Thymus (tissue), 11 donors: Measurements from ENCODE around the gene ZDHHC13. TPM values are rescaled to one million over a fixed set of nuclear protein-coding genes. Genes with fewer than 3 reads are reported as not detected.

Experiments
- DNase-seq, 9 donors: peaks; one replicate each; pipeline ENCODE4 v3.0.0-alpha.2; 2013; ENCODE audit warnings: low spot score in 9 of 9, low read depth in 6 of 9, missing footprints in 1 of 9
- H3K27ac ChIP-seq, 2 donors: one replicate each; pipeline ENCODE4 v1.5.1; 2013; ENCODE audit warnings: control low read depth in 1 of 2, low read depth in 1 of 2, low read length in 1 of 2, mild to moderate bottlenecking in 1 of 2, moderate library complexity in 1 of 2
- H3K27me3 ChIP-seq, 2 donors: one replicate each; pipeline ENCODE4 v1.5.1; 2013; ENCODE audit warnings: low read length in 1 of 2; ENCODE audit not compliant: control insufficient read depth in 2 of 2, insufficient read depth in 1 of 2
- H3K36me3 ChIP-seq, 2 donors: one replicate each; pipeline ENCODE4 v1.5.1; 2013; ENCODE audit warnings: low read length in 1 of 2, mild to moderate bottlenecking in 1 of 2, moderate library complexity in 1 of 2; ENCODE audit not compliant: control insufficient read depth in 2 of 2, insufficient read depth in 2 of 2
- H3K4me1 ChIP-seq, 2 donors: one replicate each; pipeline ENCODE4 v1.5.1; 2013; ENCODE audit warnings: low read length in 2 of 2; ENCODE audit not compliant: control insufficient read depth in 2 of 2, insufficient read depth in 2 of 2
- H3K4me3 ChIP-seq, 2 donors: one replicate each; pipeline ENCODE4 v1.5.1; 2013; ENCODE audit warnings: low read length in 2 of 2, control low read depth in 1 of 2, mild to moderate bottlenecking in 1 of 2
- H3K9me3 ChIP-seq, 2 donors: one replicate each; pipeline ENCODE4 v1.5.1; 2013; ENCODE audit warnings: low read length in 1 of 2, mild to moderate bottlenecking in 1 of 2; ENCODE audit not compliant: control insufficient read depth in 2 of 2, insufficient read depth in 1 of 2
- WGBS: extraction: QIAGEN DNeasy Blood & Tissue Kit; methylation state at CpG from one replicate; pipeline ENCODE4 v1.1.7; 2013; 5-methylcytosine and 5-hydroxymethylcytosine counted together
- polyA plus RNA-seq: library from polyadenylated mRNA; stranded (reverse); fragments of 200-250 nt; gene quantifications from one replicate; pipeline ENCODE4 v1.2.3, GENCODE V29; 2013
- total RNA-seq: library from RNA; stranded (reverse); fragments of 120-200 nt; gene quantifications from one replicate; pipeline ENCODE4 v1.2.4, GENCODE V29; 2013
- donor health status: healthy.

The ZDHHC13 gene
- total and polyA plus RNA-seq, 2 donors = 15.7 to 23.6 TPM

- WGBS = 99% methylated on average over 2 of the region's 2 CpGs
- Histone ChIP-seq H3K27ac (no peak overlapping the region), H3K36me3 (no peaks in the 10 kb centered on the region), H3K4me1 (no peaks in the 10 kb centered on the region), H3K9me3 (no peaks in the 10 kb centered on the region), H3K27me3 (no peaks in the 10 kb centered on the region), H3K4me3 (no peak overlapping the region)
- no peak for DNase-seq
These were observed 24.1 kb upstream of the ZDHHC13 start for GRCh38 chr11:19092850-19093249.

GRCh38 chr11:19093976-19094375, 23.0 kb upstream of the ZDHHC13 start:
- no peaks in the 10 kb centered on the region for H3K36me3 ChIP-seq
- no peak overlapping the region for H3K4me3 ChIP-seq
- H3K27ac ChIP-seq = no peak overlapping the region
- no peak for DNase-seq
- no peaks in the 10 kb centered on the region for H3K27me3 ChIP-seq
- 77% methylated on average over 4 of the region's 4 CpGs for WGBS
- H3K4me1 ChIP-seq = no peaks in the 10 kb centered on the region
- no peaks in the 10 kb centered on the region for H3K9me3 ChIP-seq

GRCh38 chr11:19094859-19095258, 22.1 kb upstream of the ZDHHC13 start:
- Histone ChIP-seq H3K27me3 (no peaks in the 10 kb centered on the region), H3K36me3 (no peaks in the 10 kb centered on the region), H3K9me3 (no peaks in the 10 kb centered on the region), H3K4me1 (no peaks in the 10 kb centered on the region), H3K4me3 (no peak overlapping the region), H3K27ac (no peak overlapping the region)
- no peak for DNase-seq
- 79% methylated on average over 2 of the region's 2 CpGs for WGBS

- DNase-seq = no peak
- no peaks in the 10 kb centered on the region for H3K36me3 ChIP-seq
- H3K4me3 ChIP-seq = no peak overlapping the region
- H3K4me1 ChIP-seq = no peaks in the 10 kb centered on the region
- WGBS = 95% methylated on average over 3 of the region's 3 CpGs
- H3K9me3 ChIP-seq = no peaks in the 10 kb centered on the region
- no peak overlapping the region for H3K27ac ChIP-seq
- no peaks in the 10 kb centered on the region for H3K27me3 ChIP-seq
These were observed 17.9 kb upstream of the ZDHHC13 start for GRCh38 chr11:19099093-19099492.

- Histone ChIP-seq H3K27ac (no peak overlapping the region), H3K36me3 (no peaks in the 10 kb centered on the region), H3K27me3 (no peaks in the 10 kb centered on the region), H3K9me3 (no peaks in the 10 kb centered on the region), H3K4me1 (no peaks in the 10 kb centered on the region), H3K4me3 (no peak overlapping the region)
- no peak for DNase-seq
- WGBS = 94% methylated on average over 4 of the region's 4 CpGs
These were observed 16.1 kb upstream of the ZDHHC13 start for GRCh38 chr11:19100885-19101284.

- no peaks in the 10 kb centered on the region for H3K4me1 ChIP-seq
- no peaks in the 10 kb centered on the region for H3K9me3 ChIP-seq
- 63% methylated on average over 4 of the region's 4 CpGs for WGBS
- H3K27me3 ChIP-seq = no peaks in the 10 kb centered on the region
- no peak overlapping the region for H3K27ac ChIP-seq
- no peaks in the 10 kb centered on the region for H3K36me3 ChIP-seq
- DNase-seq = no peak
- H3K4me3 ChIP-seq = no peak overlapping the region
These were observed 15.0 kb upstream of the ZDHHC13 start for GRCh38 chr11:19101796-19102520.

GRCh38 chr11:19102521-19102900, 14.5 kb upstream of the ZDHHC13 start:
- Histone ChIP-seq H3K36me3 (no peaks in the 10 kb centered on the region), H3K4me3 (no peak overlapping the region), H3K9me3 (no peaks in the 10 kb centered on the region), H3K4me1 (no peaks in the 10 kb centered on the region), H3K27me3 (no peaks in the 10 kb centered on the region), H3K27ac (no peak overlapping the region)
- DNase-seq = no peak
- WGBS = 82% methylated on average over 1 of the region's 1 CpG

- H3K36me3 ChIP-seq = no peaks in the 10 kb centered on the region
- DNase-seq = no peak
- H3K4me3 ChIP-seq = no peak overlapping the region
- no peak overlapping the region for H3K27ac ChIP-seq
- no peaks in the 10 kb centered on the region for H3K27me3 ChIP-seq
- WGBS = 93% methylated on average over 1 of the region's 1 CpG
- H3K9me3 ChIP-seq = no peaks in the 10 kb centered on the region
- no peaks in the 10 kb centered on the region for H3K4me1 ChIP-seq
These were observed 12.0 kb upstream of the ZDHHC13 start for GRCh38 chr11:19105011-19105410.

GRCh38 chr11:19107125-19107524, 9.8 kb upstream of the ZDHHC13 start:
- H3K9me3 ChIP-seq = no peaks in the 10 kb centered on the region
- WGBS = 96% methylated on average over 1 of the region's 1 CpG
- H3K4me3 ChIP-seq = no peak overlapping the region
- DNase-seq = no peak
- H3K27ac ChIP-seq = no peak overlapping the region
- no peaks in the 10 kb centered on the region for H3K36me3 ChIP-seq
- no peaks in the 10 kb centered on the region for H3K4me1 ChIP-seq
- no peaks in the 10 kb centered on the region for H3K27me3 ChIP-seq
